B cell (primary cell): Measurements from ENCODE around the gene CEACAM16. TPM values are rescaled to one million over a fixed set of nuclear protein-coding genes. Genes with fewer than 3 reads are reported as not detected.

Source experiments
- ATAC-seq: fragments of 200-7000 bp; cut with Tn5 transposase; one replicate; pipeline ENCODE4 v1.10.0; 2021; ENCODE audit warnings: low read depth, mild to moderate bottlenecking, moderate number of reproducible peaks, moderate library complexity
- CTCF ChIA-PET: fragments of 350-600 bp; sonication (Branson Sonifier 250); formaldehyde crosslinking; loops from one replicate; lab custom pipeline; 2021; ENCODE audit warnings: antibody characterized with exemption, inconsistent platforms; lab: Charles Lee
- POLR2A ChIA-PET: fragments of 350-600 bp; sonication (Branson Sonifier 250); formaldehyde crosslinking; loops from one replicate; lab custom pipeline; 2021; ENCODE audit warnings: antibody characterized with exemption; lab: Charles Lee
- DNase-seq: peaks from one replicate; pipeline ENCODE4 v3.0.0; 2013
- H2AFZ ChIP-seq: 2 replicates; pipeline ENCODE4 v1.6.1; 2012; ENCODE audit warnings: mild to moderate bottlenecking, low read depth, low read length; ENCODE audit not compliant: insufficient read depth, poor library complexity, severe bottlenecking
- H3K27ac ChIP-seq, 2 donors: 1 replicate in 1 of 2; 2 replicates in 1 of 2; pipeline ENCODE4 v1.5.1; 2012 to 2013; ENCODE audit warnings: low read length in 2 of 2, mild to moderate bottlenecking in 2 of 2, moderate library complexity in 1 of 2
- H3K27me3 ChIP-seq, 4 experiments: fragments of 200-600 bp in 1 of 4; sonication (generic) in 1 of 4; replicated peaks in 1 of 4; 1 replicate in 2 of 4; 2 replicates in 2 of 4; pipeline versions ENCODE4 v1.6.1 to v1.7.0; 2013 to 2016; ENCODE audit warnings: low read length in 3 of 4, mild to moderate bottlenecking in 2 of 4, mixed read lengths in 1 of 4, moderate library complexity in 1 of 4; ENCODE audit not compliant: insufficient read depth in 4 of 4, control insufficient read depth in 3 of 4; ENCODE audit errors: control extremely low read depth in 1 of 4
- H3K36me3 ChIP-seq, 2 experiments: replicated peaks in 1 of 2; 1 replicate in 1 of 2; 2 replicates in 1 of 2; pipeline versions ENCODE4 v1.6.1 to v1.7.1; 2013; ENCODE audit warnings: low read length in 1 of 2; ENCODE audit not compliant: insufficient read depth in 2 of 2, control insufficient read depth in 1 of 2; ENCODE audit errors: control extremely low read depth in 1 of 2, extremely low read depth in 1 of 2
- H3K4me1 ChIP-seq, 2 donors: fragments of 200-600 bp in 1 of 2; sonication (generic) in 1 of 2; 1 replicate in 1 of 2; 2 replicates in 1 of 2; pipeline versions ENCODE4 v1.5.1 to v1.6.1; 2013 to 2017; ENCODE audit warnings: low read length in 2 of 2; ENCODE audit not compliant: control insufficient read depth in 2 of 2, insufficient read depth in 2 of 2
- H3K4me2 ChIP-seq: replicated peaks from 2 replicates; pipeline ENCODE3; 2012; ENCODE audit warnings: mild to moderate bottlenecking, low read depth, low read length; ENCODE audit not compliant: poor library complexity, severe bottlenecking
- H3K4me3 ChIP-seq, 5 experiments: fragments of 200-600 bp in 1 of 5; sonication (generic) in 1 of 5; 1 replicate in 3 of 5; 2 replicates in 2 of 5; pipeline versions ENCODE4 v1.5.1 to v1.7.0; 2011 to 2016; ENCODE audit warnings: low read length in 4 of 5, mild to moderate bottlenecking in 4 of 5, low read depth in 2 of 5, control low read depth in 1 of 5, moderate library complexity in 1 of 5; ENCODE audit not compliant: insufficient read depth in 1 of 5; ENCODE audit errors: control extremely low read depth in 1 of 5, extremely low read depth in 1 of 5
- H3K79me2 ChIP-seq: fragments of 200-600 bp; sonication (generic); one replicate; pipeline ENCODE4 v1.6.0; 2016; ENCODE audit warnings: low read length; ENCODE audit not compliant: control insufficient read depth, insufficient read depth
- H3K9ac ChIP-seq: fragments of 200-600 bp; sonication (generic); 2 replicates; pipeline ENCODE4 v1.6.1; 2017; ENCODE audit warnings: mild to moderate bottlenecking, low read length, moderate library complexity
- H3K9me3 ChIP-seq, 3 donors: one replicate each; pipeline versions ENCODE4 v1.6.1 to v1.7.1; 2013; ENCODE audit warnings: low read length in 2 of 3; ENCODE audit not compliant: control insufficient read depth in 2 of 3, insufficient read depth in 1 of 3; ENCODE audit errors: control extremely low read depth in 1 of 3
- H4K20me1 ChIP-seq: 2 replicates; pipeline ENCODE4 v1.6.0; 2012; ENCODE audit warnings: mild to moderate bottlenecking, low read length; ENCODE audit not compliant: insufficient read depth, control insufficient read depth, poor library complexity, severe bottlenecking
- H3K27ac Mint-ChIP-seq: one replicate; pipeline ENCODE4 v1.8.0; 2021; ENCODE audit warnings: mixed read lengths
- H3K27me3 Mint-ChIP-seq: one replicate; pipeline ENCODE4 v1.8.0; 2021; ENCODE audit warnings: mixed read lengths
- H3K4me1 Mint-ChIP-seq: one replicate; pipeline ENCODE4 v1.8.0; 2021; ENCODE audit warnings: mixed read lengths
- H3K4me3 Mint-ChIP-seq: one replicate; pipeline ENCODE4 v1.8.0; 2021; ENCODE audit warnings: mixed read lengths
- H3K9me3 Mint-ChIP-seq: one replicate; pipeline ENCODE4 v1.8.0; 2022; ENCODE audit warnings: mixed read lengths; ENCODE audit not compliant: insufficient read depth
- CTCF ChIP-seq: fragments of 200-600 bp; IDR thresholded peaks from one replicate; pipeline ENCODE4 v1.8.0; 2022; ENCODE audit warnings: antibody characterized with exemption, mild to moderate bottlenecking
- EZH2 ChIP-seq: IDR thresholded peaks from 2 replicates; pipeline ENCODE4 v1.6.1; 2012; ENCODE audit warnings: borderline replicate concordance, low read depth, mild to moderate bottlenecking, moderate library complexity, low read length; ENCODE audit not compliant: insufficient read depth, poor library complexity, severe bottlenecking
- WGBS: methylation state at CpG from one replicate; pipeline ENCODE4 v1.1.5; 2013; ENCODE audit warnings: missing lambda C conversion rate; ENCODE audit not compliant: insufficient coverage; 5-methylcytosine and 5-hydroxymethylcytosine counted together
- intact Hi-C: fragments of 100-400 bp; cut with micrococcal nuclease; formaldehyde crosslinking; loops from one replicate; pipeline ENCODE4 v1.10.0; 2022
- polyA plus RNA-seq: library from polyadenylated mRNA; depleted of rRNA; stranded (reverse); fragments of >200 nt; gene quantifications from 2 replicates; pipeline ENCODE4 v1.2.3, GENCODE V29; 2012
- total RNA-seq, 2 donors: library from RNA; stranded (reverse); fragments of 120-200 nt in 1 of 2; gene quantifications; 1 replicate in 1 of 2; 2 replicates in 1 of 2; pipeline versions ENCODE4 v1.2.3 to v1.2.4, GENCODE V29; 2013 to 2022

The CEACAM16 gene
- total and polyA plus RNA-seq, 2 donors (not counting 1 experiment from before 2014, with no cell fraction given): not detected

- POLR2A ChIA-PET: no interaction called here
- Histone ChIP-seq H3K9ac (no peak overlapping the region), H3K36me3 (no peaks in the 10 kb centered on the region), H3K79me2 (no peaks in the 10 kb centered on the region), H3K4me3 (no peak overlapping the region), H3K9me3 (no peaks in the 10 kb centered on the region), H2AFZ (no peak overlapping the region), H3K27ac (no peak overlapping the region), H3K4me1 (peaks cover 23 to 44% of the 10 kb centered on the region in 2 donors), H3K4me2 (no peak overlapping the region), H3K27me3 (peaks cover 0 to 11% (median 0%) of the 10 kb centered on the region in 4 experiments), H4K20me1 (no peaks in the 10 kb centered on the region)
- no peak for ATAC-seq
- no peak overlapping the region for H3K27ac Mint-ChIP-seq
- CTCF ChIA-PET: interaction anchor here (0.6 to 7.2 kb wide), 5 partner anchors 30 to 265 kb away, joined by 4 to 89 read pairs (median 12); no protein-coding TSS in a partner anchor
- no peak overlapping the region for H3K4me3 Mint-ChIP-seq
- H3K4me1 Mint-ChIP-seq: peaks cover 32% of the 10 kb centered on the region
- TF ChIP-seq CTCF (no peak), EZH2 (no peak)
- DNase-seq: no peak
- peaks cover 15% of the 10 kb centered on the region for H3K27me3 Mint-ChIP-seq
- intact Hi-C loops: loop anchor here (5.0 kb wide), 1 partner anchor 34 kb away; no protein-coding TSS in a partner anchor
- 90% methylated on average over 7 of the region's 7 CpGs for WGBS
- H3K9me3 Mint-ChIP-seq: no peaks in the 10 kb centered on the region
These were observed 11.1 kb upstream of the CEACAM16 start for GRCh38 chr19:44687888-44688287.

GRCh38 chr19:44689290-44690130, 9.4 kb upstream of the CEACAM16 start:
- Histone ChIP-seq H3K4me2 (peak overlapping the region; percentile 21), H2AFZ (no peak overlapping the region), H3K4me1 (peaks cover 23 to 44% of the 10 kb centered on the region in 2 donors), H4K20me1 (no peaks in the 10 kb centered on the region), H3K4me3 (no peak overlapping the region), H3K79me2 (no peaks in the 10 kb centered on the region), H3K27me3 (peaks cover 0 to 3% (median 0%) of the 10 kb centered on the region in 4 experiments), H3K27ac (no peak overlapping the region), H3K9me3 (no peaks in the 10 kb centered on the region), H3K36me3 (no peaks in the 10 kb centered on the region), H3K9ac (no peak overlapping the region)
- intact Hi-C loops: loop anchor here (1.0 to 5.0 kb wide), 3 partner anchors 33 to 262 kb away; no protein-coding TSS in a partner anchor
- peaks cover 33% of the 10 kb centered on the region for H3K4me1 Mint-ChIP-seq
- no peak overlapping the region for H3K4me3 Mint-ChIP-seq
- no peaks in the 10 kb centered on the region for H3K9me3 Mint-ChIP-seq
- TF ChIP-seq CTCF: peak; percentile 93
- no peak for TF ChIP-seq EZH2
- peaks cover 13% of the 10 kb centered on the region for H3K27me3 Mint-ChIP-seq
- peak; percentile 82 for DNase-seq
- ATAC-seq: peak; percentile 54
- POLR2A ChIA-PET: interaction anchor here (0.6 kb wide), 1 partner anchor 37 kb away, joined by 4 read pairs; no protein-coding TSS in a partner anchor
- WGBS: 45% methylated on average over 11 of the region's 11 CpGs
- CTCF ChIA-PET: interaction anchor here (0.7 to 7.2 kb wide), 25 partner anchors 8 to 477 kb away, joined by 3 to 89 read pairs (median 3); partner anchors contain the start of gene ZNF227
- H3K27ac Mint-ChIP-seq: no peak overlapping the region
